ENCODE data around the gene STMND1. TPM values are rescaled to one million over a fixed set of nuclear protein-coding genes. Genes with fewer than 3 reads are reported as not detected.

STMND1 gene
- total and polyA plus RNA-seq, 2 donors (not counting 1 experiment from before 2014, with no cell fraction given): 0.06 TPM; not detected in 1

GRCh38 chr6:17081273-17081672 lies 20.6 kb upstream of the STMND1 start:
- H3K27ac ChIP-seq (ENCODE audit: insufficient read depth, low read length): no peak overlapping the region
- no peak overlapping the region for H3K4me2 ChIP-seq (ENCODE audit: extremely low read depth, insufficient read depth, low read length)
- no peak for TF ChIP-seq EZH2 (IDR thresholded peaks at IDR 0.05; ENCODE audit: low read length, missing control alignments)
- TF ChIP-seq, protein P1, sequence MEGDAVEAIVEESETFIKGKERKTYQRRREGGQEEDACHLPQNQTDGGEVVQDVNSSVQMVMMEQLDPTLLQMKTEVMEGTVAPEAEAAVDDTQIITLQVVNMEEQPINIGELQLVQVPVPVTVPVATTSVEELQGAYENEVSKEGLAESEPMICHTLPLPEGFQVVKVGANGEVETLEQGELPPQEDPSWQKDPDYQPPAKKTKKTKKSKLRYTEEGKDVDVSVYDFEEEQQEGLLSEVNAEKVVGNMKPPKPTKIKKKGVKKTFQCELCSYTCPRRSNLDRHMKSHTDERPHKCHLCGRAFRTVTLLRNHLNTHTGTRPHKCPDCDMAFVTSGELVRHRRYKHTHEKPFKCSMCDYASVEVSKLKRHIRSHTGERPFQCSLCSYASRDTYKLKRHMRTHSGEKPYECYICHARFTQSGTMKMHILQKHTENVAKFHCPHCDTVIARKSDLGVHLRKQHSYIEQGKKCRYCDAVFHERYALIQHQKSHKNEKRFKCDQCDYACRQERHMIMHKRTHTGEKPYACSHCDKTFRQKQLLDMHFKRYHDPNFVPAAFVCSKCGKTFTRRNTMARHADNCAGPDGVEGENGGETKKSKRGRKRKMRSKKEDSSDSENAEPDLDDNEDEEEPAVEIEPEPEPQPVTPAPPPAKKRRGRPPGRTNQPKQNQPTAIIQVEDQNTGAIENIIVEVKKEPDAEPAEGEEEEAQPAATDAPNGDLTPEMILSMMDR (conservative IDR thresholded peaks at IDR 0.05 in 1 of 2, IDR thresholded peaks at IDR 0.05 in 1 of 2; ENCODE audit: low read depth in 1 of 2, low read length in 2 of 2): no peak
- no peak overlapping the region for H2AFZ ChIP-seq (ENCODE audit: low read length)
- H3K79me2 ChIP-seq (ENCODE audit: control insufficient read depth, insufficient read depth, low read length): no peaks in the 10 kb centered on the region
- H4K20me1 ChIP-seq (ENCODE audit: control insufficient read depth, extremely low read depth, insufficient read depth, low read length): no peaks in the 10 kb centered on the region
- no peaks in the 10 kb centered on the region for H3K27me3 ChIP-seq (ENCODE audit: control insufficient read depth, insufficient read depth, low read length)
- no peak for DNase-seq (ENCODE audit: low read depth in 2 of 2)
- no peak overlapping the region for H3K9ac ChIP-seq (ENCODE audit: insufficient read depth, low read length)
- H3K4me1 ChIP-seq (ENCODE audit: control insufficient read depth, extremely low read depth, insufficient read depth, low read length): no peaks in the 10 kb centered on the region
- no peak overlapping the region for H3K4me3 ChIP-seq (replicated peaks in 1 of 4; ENCODE audit: control extremely low read depth in 1 of 4, insufficient read depth in 1 of 4, low read depth in 3 of 4, low read length in 4 of 4)
- no peaks in the 10 kb centered on the region for H3K36me3 ChIP-seq (ENCODE audit: control insufficient read depth, insufficient read depth, low read length)
- H3K9me3 ChIP-seq (ENCODE audit: control insufficient read depth, insufficient read depth, low read depth, low read length): no peaks in the 10 kb centered on the region

- Histone ChIP-seq H3K9me3 (ENCODE audit: control insufficient read depth, insufficient read depth, low read depth, low read length) (no peaks in the 10 kb centered on the region), H3K79me2 (ENCODE audit: control insufficient read depth, insufficient read depth, low read length) (no peaks in the 10 kb centered on the region), H3K36me3 (ENCODE audit: control insufficient read depth, insufficient read depth, low read length) (no peaks in the 10 kb centered on the region), H3K4me1 (ENCODE audit: control insufficient read depth, extremely low read depth, insufficient read depth, low read length) (no peaks in the 10 kb centered on the region), H3K27ac (ENCODE audit: insufficient read depth, low read length) (no peak overlapping the region), H4K20me1 (ENCODE audit: control insufficient read depth, extremely low read depth, insufficient read depth, low read length) (no peaks in the 10 kb centered on the region), H2AFZ (ENCODE audit: low read length) (no peak overlapping the region), H3K4me3 (replicated peaks in 1 of 4; ENCODE audit: control extremely low read depth in 1 of 4, insufficient read depth in 1 of 4, low read depth in 3 of 4, low read length in 4 of 4) (no peak overlapping the region), H3K27me3 (ENCODE audit: control insufficient read depth, insufficient read depth, low read length) (no peaks in the 10 kb centered on the region), H3K9ac (ENCODE audit: insufficient read depth, low read length) (no peak overlapping the region), H3K4me2 (ENCODE audit: extremely low read depth, insufficient read depth, low read length) (no peak overlapping the region)
- no peak for DNase-seq (ENCODE audit: low read depth in 2 of 2)
- TF ChIP-seq EZH2 (IDR thresholded peaks at IDR 0.05; ENCODE audit: low read length, missing control alignments): no peak
- TF ChIP-seq, protein P1 (conservative IDR thresholded peaks at IDR 0.05 in 1 of 2, IDR thresholded peaks at IDR 0.05 in 1 of 2; ENCODE audit: low read depth in 1 of 2, low read length in 2 of 2): no peak
Measured at GRCh38 chr6:17081860-17082508, 19.9 kb upstream of the STMND1 start.

DNA sequence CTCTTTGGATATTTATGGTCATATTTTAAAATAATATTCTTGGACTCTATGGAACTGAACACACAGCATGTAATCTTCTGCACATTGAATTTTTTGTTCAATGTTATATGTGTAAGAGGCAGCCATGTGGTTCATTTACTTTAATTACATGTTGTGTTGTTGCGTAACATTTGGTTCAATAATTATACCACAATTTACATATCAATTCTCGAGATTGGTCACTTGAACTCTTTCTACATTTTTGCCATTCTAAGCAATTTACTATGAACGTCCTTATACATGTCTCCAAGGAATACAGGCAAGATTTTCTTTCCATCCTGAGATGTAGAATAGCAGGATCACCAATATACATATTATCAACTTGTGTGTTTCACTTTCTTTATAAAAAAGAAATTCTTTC lies 18.5 kb upstream of the STMND1 start:
- DNase-seq (ENCODE audit: low read depth in 2 of 2): no peak

More for the DNA sequence above, 18.5 kb upstream of the STMND1 start:
- H3K4me3 ChIP-seq (replicated peaks in 1 of 4; ENCODE audit: control extremely low read depth in 1 of 4, insufficient read depth in 1 of 4, low read depth in 3 of 4, low read length in 4 of 4): no peak overlapping the region
- no peaks in the 10 kb centered on the region for H3K9me3 ChIP-seq (ENCODE audit: control insufficient read depth, insufficient read depth, low read depth, low read length)
- H3K4me1 ChIP-seq (ENCODE audit: control insufficient read depth, extremely low read depth, insufficient read depth, low read length): no peaks in the 10 kb centered on the region
- H3K4me2 ChIP-seq (ENCODE audit: extremely low read depth, insufficient read depth, low read length): no peak overlapping the region
- no peak overlapping the region for H3K9ac ChIP-seq (ENCODE audit: insufficient read depth, low read length)
- no peaks in the 10 kb centered on the region for H3K27me3 ChIP-seq (ENCODE audit: control insufficient read depth, insufficient read depth, low read length)
- no peak for TF ChIP-seq EZH2 (IDR thresholded peaks at IDR 0.05; ENCODE audit: low read length, missing control alignments)
- TF ChIP-seq, protein P1 (conservative IDR thresholded peaks at IDR 0.05 in 1 of 2, IDR thresholded peaks at IDR 0.05 in 1 of 2; ENCODE audit: low read depth in 1 of 2, low read length in 2 of 2): no peak
- H3K79me2 ChIP-seq (ENCODE audit: control insufficient read depth, insufficient read depth, low read length): no peaks in the 10 kb centered on the region
- no peak overlapping the region for H3K27ac ChIP-seq (ENCODE audit: insufficient read depth, low read length)
- no peaks in the 10 kb centered on the region for H3K36me3 ChIP-seq (ENCODE audit: control insufficient read depth, insufficient read depth, low read length)
- no peaks in the 10 kb centered on the region for H4K20me1 ChIP-seq (ENCODE audit: control insufficient read depth, extremely low read depth, insufficient read depth, low read length)
- H2AFZ ChIP-seq (ENCODE audit: low read length): no peak overlapping the region

Measured in fibroblast of lung (primary cell).